ENCODE data around the gene FAS. TPM values are rescaled to one million over a fixed set of nuclear protein-coding genes. Genes with fewer than 3 reads are reported as not detected.

The FAS gene
- total RNA-seq, 1 experiment from 2014 or later: 9.3 TPM

DNA sequence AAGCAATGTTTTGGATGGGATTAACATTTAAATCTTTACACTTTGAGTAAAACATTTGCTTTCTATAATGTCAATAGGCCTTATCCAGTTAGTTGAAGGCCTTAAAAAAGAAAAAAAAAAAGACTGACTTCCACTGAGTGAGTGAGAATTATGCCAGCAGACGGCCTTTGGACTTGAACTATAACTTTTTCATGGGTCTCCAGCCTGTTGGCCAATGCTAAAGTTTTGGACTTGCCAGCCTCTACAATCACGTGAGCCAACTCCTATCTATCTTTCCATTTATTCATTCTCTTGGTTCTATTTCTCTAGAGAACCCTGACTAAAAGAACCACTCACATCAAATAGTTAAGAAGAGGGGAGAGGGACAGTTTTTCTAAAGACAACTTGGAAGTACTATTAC is 2.8 kb upstream of the FAS start:
- Histone ChIP-seq H3K4me1 (ENCODE audit: control insufficient read depth in 1 of 2, insufficient read depth in 2 of 2, low read length in 2 of 2) (peaks cover 0 to 18% of the 10 kb centered on the region in 2 experiments; a peak in 3 of 4 replicates), H3K27me3 (ENCODE audit: insufficient read depth, low read length) (no peaks in the 10 kb centered on the region), H3K4me2 (ENCODE audit: low read length) (no peak overlapping the region), H3K36me3 (ENCODE audit: control insufficient read depth in 1 of 2, insufficient read depth in 2 of 2, low read length in 2 of 2) (no peaks in the 10 kb centered on the region), H2AFZ (ENCODE audit: low read depth, low read length, poor library complexity, severe bottlenecking) (no peak overlapping the region), H3K79me2 (ENCODE audit: insufficient read depth, low read length) (no peaks in the 10 kb centered on the region), H3K4me3 (replicated peaks in 1 of 2; ENCODE audit: low read depth in 1 of 2, low read length in 2 of 2) (no peak overlapping the region), H4K20me1 (ENCODE audit: insufficient read depth) (no peaks in the 10 kb centered on the region), H3K9me3 (ENCODE audit: control insufficient read depth in 1 of 2, insufficient read depth in 1 of 2, low read depth in 1 of 2, low read length in 2 of 2) (no peaks in the 10 kb centered on the region), H3K9ac (ENCODE audit: low read length) (no peak overlapping the region), H3K27ac (ENCODE audit: low read depth, low read length) (no peak overlapping the region), H3K9me2 (ENCODE audit: insufficient read depth) (no peaks in the 10 kb centered on the region)
- ChIA-PET CTCF (interaction anchor here (0.7 to 1.6 kb wide), 9 partner anchors 8 to 423 kb away, joined by 3 to 15 read pairs (median 7); no protein-coding TSS in a partner anchor), RAD21 (ENCODE audit: low non-redundant PET in 1 of 2, low total read pairs in 2 of 2, uncharacterized antibody in 2 of 2, unreplicated experiment in 2 of 2) (no interaction called here), POLR2A (no interaction called here)
- intact Hi-C loops (cut with micrococcal nuclease): loop anchor here (1.0 to 2.0 kb wide), 2 partner anchors 53 to 153 kb away; no protein-coding TSS in a partner anchor
- ATAC-seq: no peak
- DNase-seq (ENCODE audit: low read depth, low spot score): no peak
- no TSS peak for BruUV-seq (replicated peaks)
- TF ChIP-seq, protein P1, sequence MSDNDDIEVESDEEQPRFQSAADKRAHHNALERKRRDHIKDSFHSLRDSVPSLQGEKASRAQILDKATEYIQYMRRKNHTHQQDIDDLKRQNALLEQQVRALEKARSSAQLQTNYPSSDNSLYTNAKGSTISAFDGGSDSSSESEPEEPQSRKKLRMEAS (IDR thresholded peaks at IDR 0.05): no peak
- no peak for TF ChIP-seq SP1 (IDR thresholded peaks at IDR 0.05; ENCODE audit: low read depth)
- no peak for TF ChIP-seq ZNF274 (IDR thresholded peaks at IDR 0.05; ENCODE audit: low read depth, low read length)
- TF ChIP-seq FOSL1 (IDR thresholded peaks at IDR 0.05; ENCODE audit: low read depth): no peak
- no peak for TF ChIP-seq POLR2AphosphoS5 (IDR thresholded peaks at IDR 0.05; ENCODE audit: low read depth, low read length)
- no peak for TF ChIP-seq ATF3 (IDR thresholded peaks at IDR 0.05)
- no peak for TF ChIP-seq EZH2phosphoT487 (IDR thresholded peaks at IDR 0.05; ENCODE audit: borderline replicate concordance)
- no peak for TF ChIP-seq TCF7L2 (IDR thresholded peaks at IDR 0.05; ENCODE audit: borderline replicate concordance, extremely low read depth, insufficient read depth, insufficient read length)
- TF ChIP-seq, protein P2, sequence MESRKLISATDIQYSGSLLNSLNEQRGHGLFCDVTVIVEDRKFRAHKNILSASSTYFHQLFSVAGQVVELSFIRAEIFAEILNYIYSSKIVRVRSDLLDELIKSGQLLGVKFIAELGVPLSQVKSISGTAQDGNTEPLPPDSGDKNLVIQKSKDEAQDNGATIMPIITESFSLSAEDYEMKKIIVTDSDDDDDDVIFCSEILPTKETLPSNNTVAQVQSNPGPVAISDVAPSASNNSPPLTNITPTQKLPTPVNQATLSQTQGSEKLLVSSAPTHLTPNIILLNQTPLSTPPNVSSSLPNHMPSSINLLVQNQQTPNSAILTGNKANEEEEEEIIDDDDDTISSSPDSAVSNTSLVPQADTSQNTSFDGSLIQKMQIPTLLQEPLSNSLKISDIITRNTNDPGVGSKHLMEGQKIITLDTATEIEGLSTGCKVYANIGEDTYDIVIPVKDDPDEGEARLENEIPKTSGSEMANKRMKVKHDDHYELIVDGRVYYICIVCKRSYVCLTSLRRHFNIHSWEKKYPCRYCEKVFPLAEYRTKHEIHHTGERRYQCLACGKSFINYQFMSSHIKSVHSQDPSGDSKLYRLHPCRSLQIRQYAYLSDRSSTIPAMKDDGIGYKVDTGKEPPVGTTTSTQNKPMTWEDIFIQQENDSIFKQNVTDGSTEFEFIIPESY (IDR thresholded peaks at IDR 0.05; ENCODE audit: extremely low read depth, insufficient replicate concordance, low read length): no peak
- TF ChIP-seq CBX3 (IDR thresholded peaks at IDR 0.05; ENCODE audit: low read depth): no peak

Measured in HCT116 (cell line).